GM12872 (cell line): ENCODE data around the gene CDK14.

Experiments used
- CTCF ChIP-seq: IDR thresholded peaks from 3 replicates; pipeline ENCODE4 v1.5.1; 2011; ENCODE audit warnings: low read depth, mild to moderate bottlenecking, low read length, moderate library complexity; ENCODE audit not compliant: insufficient read depth

The CDK14 gene

GRCh38 chr7:91005024-91005423 is 408.9 kb downstream of the CDK14 start:
- TF ChIP-seq CTCF: no peak

DNA sequence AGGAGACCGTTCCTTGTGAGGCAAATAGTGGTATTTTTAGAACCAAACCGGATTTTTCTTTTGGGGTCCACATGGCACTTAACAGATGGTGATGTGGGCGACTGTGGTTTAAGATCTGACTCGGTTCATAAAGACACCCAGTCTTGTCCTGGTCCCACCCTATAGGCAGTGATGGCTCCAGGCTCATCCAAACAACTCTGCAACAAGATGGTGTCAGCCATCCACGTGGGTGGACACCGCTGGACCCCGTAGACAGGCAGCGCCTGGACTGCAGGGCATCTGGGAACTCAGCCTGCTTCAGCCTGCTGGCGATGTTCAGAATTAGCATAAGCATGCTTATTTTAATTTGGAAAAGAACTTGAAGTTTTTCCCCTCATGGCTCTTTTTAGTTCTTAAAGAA is 409.7 kb downstream of the CDK14 start:
- no peak for TF ChIP-seq CTCF

GRCh38 chr7:91007371-91007770 is 411.2 kb downstream of the CDK14 start:
- TF ChIP-seq CTCF: no peak

DNA sequence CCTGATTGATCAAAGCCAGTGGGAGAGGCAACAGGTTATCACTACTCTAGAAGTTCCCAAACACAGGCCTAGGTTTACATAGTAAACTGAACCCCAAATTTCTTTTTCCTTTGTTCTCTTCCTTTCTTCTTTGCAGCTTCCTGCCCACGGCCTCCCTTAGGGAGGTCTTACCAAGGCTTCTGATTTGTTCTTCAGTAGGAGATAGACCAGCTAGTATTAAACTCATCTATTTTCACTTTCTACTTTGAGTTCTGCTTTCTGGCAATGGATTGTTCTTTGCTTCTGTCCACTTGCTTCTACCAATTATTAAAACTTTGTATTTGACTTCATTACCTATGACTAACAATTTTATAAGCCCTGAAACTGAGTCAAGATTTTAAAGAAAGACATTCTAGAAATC is 417.0 kb downstream of the CDK14 start:
- TF ChIP-seq CTCF: no peak

DNA sequence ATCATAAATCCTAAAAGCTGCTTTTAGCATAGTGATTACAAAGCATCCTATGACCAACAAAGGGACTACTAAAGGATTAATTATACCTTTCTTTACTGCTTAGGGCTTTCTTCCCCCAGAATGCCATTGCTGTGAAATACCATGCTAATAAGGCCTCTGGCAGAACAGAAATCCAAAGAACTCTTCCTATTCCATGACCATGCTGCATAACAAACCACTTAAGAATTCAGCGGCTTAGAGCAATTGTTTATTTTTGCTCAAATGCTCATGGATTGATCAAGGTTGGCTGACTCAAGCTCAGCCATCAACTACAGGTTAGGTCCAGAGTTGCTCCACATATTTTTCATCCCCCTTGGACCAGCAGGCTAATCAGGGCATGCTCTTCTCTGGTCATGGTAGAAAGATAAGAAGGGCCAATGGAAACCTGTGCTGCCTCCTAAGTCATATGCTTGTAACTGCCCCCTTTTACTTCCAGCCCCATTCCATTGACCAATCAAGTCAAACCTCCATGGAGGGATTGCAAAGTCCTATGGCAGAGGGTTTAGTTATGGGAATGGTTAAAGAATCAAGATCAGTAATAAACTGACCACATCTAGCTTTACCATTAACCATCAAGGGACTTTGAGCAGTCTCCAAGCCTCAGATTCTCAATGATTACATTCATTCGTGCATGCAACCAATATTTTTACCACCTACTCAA is 423.7 kb downstream of the CDK14 start:
- no peak for TF ChIP-seq CTCF

DNA sequence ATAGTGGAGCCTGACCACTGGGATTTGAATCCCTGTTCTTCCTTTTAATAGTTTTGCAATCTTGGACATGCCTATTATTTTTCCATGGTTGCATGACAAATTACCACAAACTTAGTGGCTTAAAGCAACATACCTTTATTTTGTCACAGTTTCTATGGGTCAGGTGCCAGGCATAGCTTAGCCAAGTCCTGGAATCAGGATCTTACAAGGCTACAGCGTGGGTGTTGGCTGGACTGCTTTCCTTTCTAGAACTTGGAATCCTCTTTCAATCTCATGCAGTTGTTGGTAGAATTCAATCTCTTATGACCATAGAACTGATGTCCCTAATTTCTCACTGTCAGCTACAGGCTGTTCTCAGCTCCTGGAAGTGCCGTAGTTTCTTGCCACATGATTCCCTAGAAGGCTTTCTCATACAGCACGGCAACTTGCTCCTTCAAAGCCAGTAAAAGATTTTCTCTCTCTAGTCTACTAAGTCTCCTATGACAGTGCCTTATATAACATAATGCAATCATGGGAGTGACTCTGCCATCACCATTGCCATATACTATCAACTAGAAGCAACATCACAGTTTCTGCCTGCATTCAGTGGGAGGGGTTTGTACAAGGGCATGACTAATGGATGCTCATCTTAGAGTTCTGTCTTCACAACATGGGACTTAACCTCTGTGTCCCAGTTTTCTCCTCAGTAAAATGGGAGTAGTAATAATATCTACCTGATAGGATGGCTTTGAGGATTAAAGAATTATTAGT is 424.7 kb downstream of the CDK14 start:
- TF ChIP-seq CTCF: no peak

DNA sequence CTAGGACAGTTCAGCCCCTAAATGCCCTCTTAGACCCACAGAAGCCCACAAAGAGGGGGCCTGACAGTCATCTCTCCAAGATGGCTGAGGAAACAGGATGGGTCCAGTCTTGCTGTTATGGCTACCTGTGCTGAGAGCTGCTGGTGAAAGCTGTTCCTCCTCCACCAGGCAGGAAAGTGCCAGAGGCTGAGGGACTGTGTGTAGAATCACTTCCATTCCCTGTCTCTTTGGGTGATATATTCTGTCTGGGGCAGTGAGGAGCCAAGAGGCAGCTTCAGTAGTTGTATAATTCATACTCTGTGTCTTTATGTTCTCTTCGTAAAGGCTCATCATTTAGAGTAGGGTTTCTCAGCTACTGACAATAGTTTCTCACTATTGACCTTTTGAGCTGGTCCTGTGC is 425.8 kb downstream of the CDK14 start:
- no peak for TF ChIP-seq CTCF
